SK-N-SH treated with all-trans-retinoic acid at 6 μM for 48 hours (cell line): ENCODE measurements around the gene IPPK.

Source experiments
- ATAC-seq: fragments of 200-7000 bp; cut with Tn5 transposase; 3 replicates; pipeline ENCODE4 v1.9.1; 2020; ENCODE audit warnings: mild to moderate bottlenecking, moderate library complexity
- ARNTL ChIP-seq: fragments of 450-650 bp; formaldehyde crosslinking; IDR thresholded peaks from 2 replicates; pipeline ENCODE4 v1.5.0; 2020; ENCODE audit warnings: low read depth, mild to moderate bottlenecking, moderate library complexity, borderline replicate concordance
- BACH2 ChIP-seq: fragments of 250-450 bp; sonication (Bioruptor Pico); IDR thresholded peaks from 2 replicates; pipeline ENCODE4 v1.9.0; 2021; ENCODE audit warnings: mild to moderate bottlenecking, borderline replicate concordance
- CSDC2 ChIP-seq: fragments of 250-450 bp; sonication (Bioruptor Pico); IDR thresholded peaks from 2 replicates; pipeline ENCODE4 v1.5.0; 2020; ENCODE audit warnings: mild to moderate bottlenecking, moderate library complexity
- ESRRG ChIP-seq: fragments of 250-450 bp; sonication (Bioruptor Pico); IDR thresholded peaks from 2 replicates; pipeline ENCODE4 v1.6.1; 2021; ENCODE audit warnings: mild to moderate bottlenecking
- ISL1 ChIP-seq: fragments of 250-450 bp; sonication (Bioruptor Pico); IDR thresholded peaks from 2 replicates; pipeline ENCODE4 v2.1.2; 2022; ENCODE audit warnings: mild to moderate bottlenecking, moderate library complexity
- OSR1 ChIP-seq: fragments of 250-450 bp; sonication (Bioruptor Pico); IDR thresholded peaks from 2 replicates; pipeline ENCODE4 v1.8.0; 2022; ENCODE audit warnings: moderate library complexity, mild to moderate bottlenecking, inconsistent platforms
- PPARA ChIP-seq: fragments of 250-450 bp; sonication (Bioruptor Pico); IDR thresholded peaks from 2 replicates; pipeline ENCODE4 v1.5.0; 2020; ENCODE audit warnings: mild to moderate bottlenecking, borderline replicate concordance
- RARB ChIP-seq: fragments of 250-450 bp; sonication (Bioruptor Pico); IDR thresholded peaks from 2 replicates; pipeline ENCODE4 v1.8.0; 2021; ENCODE audit warnings: mild to moderate bottlenecking, moderate library complexity
- SNAI2 ChIP-seq: fragments of 250-450 bp; sonication (Bioruptor Pico); IDR thresholded peaks from 2 replicates; pipeline ENCODE4 v1.5.0; 2020; ENCODE audit warnings: mild to moderate bottlenecking, moderate library complexity
- TCF4 ChIP-seq: fragments of 250-450 bp; sonication (Bioruptor Pico); IDR thresholded peaks from 2 replicates; pipeline ENCODE4 v1.8.0; 2021; ENCODE audit warnings: mild to moderate bottlenecking, moderate library complexity, borderline replicate concordance
- TOX ChIP-seq: fragments of 250-450 bp; sonication (Bioruptor Pico); IDR thresholded peaks from 2 replicates; pipeline ENCODE4 v1.8.0; 2021; ENCODE audit warnings: mild to moderate bottlenecking, moderate library complexity, borderline replicate concordance
- ZC3H10 ChIP-seq: fragments of 250-450 bp; sonication (Bioruptor Pico); IDR thresholded peaks from 2 replicates; pipeline ENCODE4 v1.5.1; 2021; ENCODE audit warnings: mild to moderate bottlenecking, moderate library complexity
- ZFP3 ChIP-seq: fragments of 250-450 bp; sonication (Bioruptor Pico); IDR thresholded peaks from 2 replicates; pipeline ENCODE4 v1.5.0; 2020; ENCODE audit warnings: mild to moderate bottlenecking, moderate library complexity
- ZFP30 ChIP-seq: fragments of 450-650 bp; formaldehyde crosslinking; IDR thresholded peaks from 2 replicates; pipeline ENCODE4 v1.5.0; 2022; ENCODE audit warnings: mild to moderate bottlenecking, moderate library complexity
- ZNF565 ChIP-seq: fragments of 450-650 bp; formaldehyde crosslinking; conservative IDR thresholded peaks from 2 replicates; pipeline ENCODE4 v1.5.0; 2020; ENCODE audit warnings: low read depth, mild to moderate bottlenecking, moderate library complexity
- ZNF70 ChIP-seq: fragments of 450-650 bp; formaldehyde crosslinking; IDR thresholded peaks from 2 replicates; pipeline ENCODE4 v1.5.0; 2020; ENCODE audit warnings: mild to moderate bottlenecking, moderate library complexity
- ZNF8 ChIP-seq: fragments of 450-650 bp; formaldehyde crosslinking; IDR thresholded peaks from 2 replicates; pipeline ENCODE4 v1.5.0; 2020; ENCODE audit warnings: mild to moderate bottlenecking, moderate library complexity
- TF ChIP-seq, protein P1 (sequence below): fragments of 250-450 bp; sonication (Bioruptor Pico); IDR thresholded peaks from 2 replicates; pipeline ENCODE4 v1.8.0; 2020; ENCODE audit warnings: mild to moderate bottlenecking, moderate library complexity, borderline replicate concordance
- TF ChIP-seq, protein P2 (sequence below): fragments of 250-450 bp; sonication (Bioruptor Pico); IDR thresholded peaks from 2 replicates; pipeline ENCODE4 v1.5.1; 2020; ENCODE audit warnings: low read depth, mild to moderate bottlenecking, moderate library complexity
- TF ChIP-seq, protein P3 (sequence below): fragments of 250-450 bp; sonication (Bioruptor Pico); IDR thresholded peaks from 2 replicates; pipeline ENCODE4 v1.8.0; 2021; ENCODE audit warnings: low read depth, mild to moderate bottlenecking, moderate library complexity, borderline replicate concordance
- TF ChIP-seq, protein P4 (sequence below): fragments of 250-450 bp; sonication (Bioruptor Pico); IDR thresholded peaks from 2 replicates; pipeline ENCODE4 v1.5.1; 2021; ENCODE audit warnings: mild to moderate bottlenecking, moderate library complexity

The IPPK gene

DNA sequence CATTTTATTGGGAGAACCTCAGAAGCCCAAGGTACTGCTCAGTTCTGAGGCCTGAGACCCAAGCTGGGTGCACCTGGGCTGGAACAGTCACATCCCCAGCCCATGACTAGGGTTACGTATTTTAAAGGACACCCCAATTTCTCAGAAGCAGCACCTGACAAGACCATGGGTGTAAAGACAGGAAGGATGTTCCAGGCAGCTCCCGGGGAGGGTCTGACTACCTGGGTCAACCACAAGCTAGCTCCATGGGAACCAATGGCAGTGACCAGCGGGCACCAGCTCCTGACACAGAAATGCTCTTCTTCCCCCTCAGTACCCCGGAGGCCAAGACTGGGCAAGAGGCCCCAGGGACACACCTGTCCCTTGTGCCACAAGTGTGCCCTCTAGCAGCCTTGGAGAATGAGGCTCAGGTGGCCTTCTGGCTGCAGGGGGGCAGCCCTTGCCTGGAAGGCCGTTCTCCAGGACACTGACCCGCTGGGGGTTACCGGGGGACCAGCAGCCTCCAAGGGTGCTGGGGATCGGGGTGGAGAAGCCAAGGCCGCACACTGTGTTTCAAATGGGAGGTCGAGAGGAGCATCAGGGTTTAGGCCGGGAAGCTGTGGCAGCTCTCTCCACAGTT, 52.6 kb downstream of the IPPK start:
- TF ChIP-seq SNAI2 (no peak), RARB (CRISPR knock-in tag) (no peak), TCF4 (CRISPR knock-in tag) (no peak), ESRRG (CRISPR knock-in tag) (no peak), ZNF70 (no peak), TOX (no peak), CSDC2 (CRISPR knock-in tag) (no peak), ISL1 (CRISPR knock-in tag) (no peak), BACH2 (no peak), PPARA (CRISPR knock-in tag) (no peak), ZC3H10 (no peak), ZNF8 (no peak), ZFP30 (CRISPR knock-in tag) (no peak), ZFP3 (no peak), ZNF565 (CRISPR knock-in tag) (no peak), ARNTL (CRISPR knock-in tag) (no peak)
- TF ChIP-seq, protein P1, sequence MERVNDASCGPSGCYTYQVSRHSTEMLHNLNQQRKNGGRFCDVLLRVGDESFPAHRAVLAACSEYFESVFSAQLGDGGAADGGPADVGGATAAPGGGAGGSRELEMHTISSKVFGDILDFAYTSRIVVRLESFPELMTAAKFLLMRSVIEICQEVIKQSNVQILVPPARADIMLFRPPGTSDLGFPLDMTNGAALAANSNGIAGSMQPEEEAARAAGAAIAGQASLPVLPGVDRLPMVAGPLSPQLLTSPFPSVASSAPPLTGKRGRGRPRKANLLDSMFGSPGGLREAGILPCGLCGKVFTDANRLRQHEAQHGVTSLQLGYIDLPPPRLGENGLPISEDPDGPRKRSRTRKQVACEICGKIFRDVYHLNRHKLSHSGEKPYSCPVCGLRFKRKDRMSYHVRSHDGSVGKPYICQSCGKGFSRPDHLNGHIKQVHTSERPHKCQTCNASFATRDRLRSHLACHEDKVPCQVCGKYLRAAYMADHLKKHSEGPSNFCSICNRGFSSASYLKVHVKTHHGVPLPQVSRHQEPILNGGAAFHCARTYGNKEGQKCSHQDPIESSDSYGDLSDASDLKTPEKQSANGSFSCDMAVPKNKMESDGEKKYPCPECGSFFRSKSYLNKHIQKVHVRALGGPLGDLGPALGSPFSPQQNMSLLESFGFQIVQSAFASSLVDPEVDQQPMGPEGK (CRISPR knock-in tag), result no peak
- TF ChIP-seq, protein P2, sequence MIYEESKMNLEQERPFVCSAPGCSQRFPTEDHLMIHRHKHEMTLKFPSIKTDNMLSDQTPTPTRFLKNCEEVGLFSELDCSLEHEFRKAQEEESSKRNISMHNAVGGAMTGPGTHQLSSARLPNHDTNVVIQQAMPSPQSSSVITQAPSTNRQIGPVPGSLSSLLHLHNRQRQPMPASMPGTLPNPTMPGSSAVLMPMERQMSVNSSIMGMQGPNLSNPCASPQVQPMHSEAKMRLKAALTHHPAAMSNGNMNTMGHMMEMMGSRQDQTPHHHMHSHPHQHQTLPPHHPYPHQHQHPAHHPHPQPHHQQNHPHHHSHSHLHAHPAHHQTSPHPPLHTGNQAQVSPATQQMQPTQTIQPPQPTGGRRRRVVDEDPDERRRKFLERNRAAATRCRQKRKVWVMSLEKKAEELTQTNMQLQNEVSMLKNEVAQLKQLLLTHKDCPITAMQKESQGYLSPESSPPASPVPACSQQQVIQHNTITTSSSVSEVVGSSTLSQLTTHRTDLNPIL (CRISPR knock-in tag), result no peak
- TF ChIP-seq, protein P3, sequence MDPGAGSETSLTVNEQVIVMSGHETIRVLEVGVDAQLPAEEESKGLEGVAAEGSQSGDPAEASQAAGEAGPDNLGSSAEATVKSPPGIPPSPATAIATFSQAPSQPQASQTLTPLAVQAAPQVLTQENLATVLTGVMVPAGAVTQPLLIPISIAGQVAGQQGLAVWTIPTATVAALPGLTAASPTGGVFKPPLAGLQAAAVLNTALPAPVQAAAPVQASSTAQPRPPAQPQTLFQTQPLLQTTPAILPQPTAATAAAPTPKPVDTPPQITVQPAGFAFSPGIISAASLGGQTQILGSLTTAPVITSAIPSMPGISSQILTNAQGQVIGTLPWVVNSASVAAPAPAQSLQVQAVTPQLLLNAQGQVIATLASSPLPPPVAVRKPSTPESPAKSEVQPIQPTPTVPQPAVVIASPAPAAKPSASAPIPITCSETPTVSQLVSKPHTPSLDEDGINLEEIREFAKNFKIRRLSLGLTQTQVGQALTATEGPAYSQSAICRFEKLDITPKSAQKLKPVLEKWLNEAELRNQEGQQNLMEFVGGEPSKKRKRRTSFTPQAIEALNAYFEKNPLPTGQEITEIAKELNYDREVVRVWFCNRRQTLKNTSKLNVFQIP (CRISPR knock-in tag), result no peak
- no peak for ATAC-seq

DNA sequence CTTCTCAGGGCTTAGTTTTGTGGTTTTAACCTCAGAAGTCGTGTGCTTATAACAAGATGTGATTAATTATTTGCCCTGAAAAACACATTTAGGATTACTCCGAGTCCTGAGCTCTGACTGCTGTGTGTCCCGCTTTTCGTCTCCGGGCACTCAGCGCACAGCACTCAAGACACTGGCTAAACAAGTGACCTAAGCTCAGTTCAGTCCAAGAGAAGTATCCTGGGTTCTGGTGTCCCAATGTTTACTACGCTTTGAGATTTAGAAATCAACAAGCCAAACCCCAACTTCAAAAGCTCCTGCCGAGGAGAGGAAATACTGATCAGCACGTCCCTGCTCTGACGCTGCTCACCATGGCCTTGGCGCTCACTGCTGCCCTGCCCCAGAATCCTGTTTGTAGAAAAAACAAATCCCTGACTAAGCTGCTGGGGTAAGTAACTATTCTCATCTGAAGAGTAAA, 53.2 kb downstream of the IPPK start:
- no peak for ATAC-seq
- TF ChIP-seq ZFP30 (CRISPR knock-in tag), result no peak
- no peak for TF ChIP-seq ESRRG (CRISPR knock-in tag)
- TF ChIP-seq ZFP3, result no peak
- TF ChIP-seq, protein P2 (CRISPR knock-in tag), result no peak
- no peak for TF ChIP-seq RARB (CRISPR knock-in tag)
- TF ChIP-seq ZC3H10, result no peak
- no peak for TF ChIP-seq ZNF8

DNA sequence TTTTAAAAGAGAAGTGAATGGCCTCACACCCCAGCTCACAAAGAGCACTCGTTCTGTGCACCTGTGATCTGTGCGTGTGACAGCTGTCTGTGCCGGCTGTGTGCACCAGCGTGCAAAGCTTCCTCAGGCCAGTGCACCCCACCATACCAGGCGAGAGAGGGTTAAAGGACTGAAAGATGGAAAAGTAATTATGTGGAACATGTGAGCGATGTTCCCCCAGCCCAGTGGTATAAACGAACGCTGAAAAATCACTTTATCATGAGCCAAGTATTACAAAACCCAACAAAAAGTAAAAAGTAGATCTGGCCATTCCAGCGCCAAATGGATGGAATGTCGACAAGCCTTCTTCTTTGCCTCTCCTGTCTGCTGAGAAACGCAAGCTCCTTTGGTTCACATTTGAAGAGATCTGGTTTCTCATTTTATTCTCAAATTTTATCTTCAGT, 53.7 kb downstream of the IPPK start:
- TF ChIP-seq PPARA (CRISPR knock-in tag) (no peak), BACH2 (no peak), TCF4 (CRISPR knock-in tag) (no peak)
- TF ChIP-seq, protein P1 (CRISPR knock-in tag), result no peak
- no peak for ATAC-seq

DNA sequence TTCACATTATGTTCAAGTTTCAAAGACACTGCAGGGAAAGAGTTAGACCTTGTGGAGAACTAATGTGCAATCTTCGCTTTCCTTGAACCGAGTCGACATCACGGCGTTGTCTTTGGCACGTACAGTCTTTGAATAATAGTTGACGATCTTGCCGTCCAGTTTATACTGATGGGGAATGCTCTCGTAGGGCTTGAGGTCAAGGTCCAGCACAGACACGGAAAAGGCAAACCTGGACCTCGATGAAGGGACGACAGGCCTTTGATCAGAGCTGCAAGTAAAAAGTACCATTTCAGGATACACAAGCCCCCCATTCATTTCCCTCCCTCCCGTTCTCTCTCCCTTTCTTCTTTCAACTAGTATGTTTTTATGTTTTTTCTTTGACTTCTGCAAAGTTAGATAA, 54.1 kb downstream of the IPPK start:
- TF ChIP-seq, protein P4, sequence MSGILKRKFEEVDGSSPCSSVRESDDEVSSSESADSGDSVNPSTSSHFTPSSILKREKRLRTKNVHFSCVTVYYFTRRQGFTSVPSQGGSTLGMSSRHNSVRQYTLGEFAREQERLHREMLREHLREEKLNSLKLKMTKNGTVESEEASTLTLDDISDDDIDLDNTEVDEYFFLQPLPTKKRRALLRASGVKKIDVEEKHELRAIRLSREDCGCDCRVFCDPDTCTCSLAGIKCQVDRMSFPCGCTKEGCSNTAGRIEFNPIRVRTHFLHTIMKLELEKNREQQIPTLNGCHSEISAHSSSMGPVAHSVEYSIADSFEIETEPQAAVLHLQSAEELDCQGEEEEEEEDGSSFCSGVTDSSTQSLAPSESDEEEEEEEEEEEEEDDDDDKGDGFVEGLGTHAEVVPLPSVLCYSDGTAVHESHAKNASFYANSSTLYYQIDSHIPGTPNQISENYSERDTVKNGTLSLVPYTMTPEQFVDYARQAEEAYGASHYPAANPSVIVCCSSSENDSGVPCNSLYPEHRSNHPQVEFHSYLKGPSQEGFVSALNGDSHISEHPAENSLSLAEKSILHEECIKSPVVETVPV (CRISPR knock-in tag), result no peak
- TF ChIP-seq, protein P2 (CRISPR knock-in tag), result no peak
- TF ChIP-seq ISL1 (CRISPR knock-in tag) (no peak), ZNF565 (CRISPR knock-in tag) (no peak), ESRRG (CRISPR knock-in tag) (no peak), TOX (no peak), CSDC2 (CRISPR knock-in tag) (no peak), SNAI2 (no peak), OSR1 (CRISPR knock-in tag) (no peak), ZFP30 (CRISPR knock-in tag) (no peak), ZNF8 (no peak)
- TF ChIP-seq, protein P3 (CRISPR knock-in tag), result no peak
- no peak for ATAC-seq
